Tibial nerve (tissue), 4 donors: ENCODE measurements around the gene PDCD4. TPM values are rescaled to one million over a fixed set of nuclear protein-coding genes. Genes with fewer than 3 reads are reported as not detected.
"Not testable (repeated sequence)": the region's sequence is repeated elsewhere in the genome, so short reads cannot be mapped to it uniquely, and the experiment has no call there.

Experiments
- DNase-seq, 2 donors: peaks; one replicate each; pipeline ENCODE4 v3.0.0-alpha.2; 2019; ENCODE audit warnings: low spot score in 2 of 2
- H3K27ac ChIP-seq, 4 donors: fragments of 200-600 bp; sonication (generic) in 3 of 4; one replicate each; pipeline ENCODE4 v1.5.1; 2017 to 2019; ENCODE audit warnings: mild to moderate bottlenecking in 1 of 4
- H3K27me3 ChIP-seq, 2 donors: fragments of 200-600 bp; sonication (generic) in 1 of 2; one replicate each; pipeline versions ENCODE4 v1.5.1 to v1.6.0; 2017 to 2019
- H3K36me3 ChIP-seq, 3 donors: fragments of 200-600 bp; sonication (generic); one replicate each; pipeline ENCODE4 v1.5.1; 2018 to 2019
- H3K4me1 ChIP-seq, 4 donors: fragments of 200-600 bp; sonication (generic) in 3 of 4; one replicate each; pipeline ENCODE4 v1.5.1; 2017 to 2019
- H3K4me3 ChIP-seq, 4 donors: fragments of 200-600 bp; sonication (generic) in 3 of 4; one replicate each; pipeline ENCODE4 v1.5.1; 2017 to 2019; ENCODE audit warnings: mild to moderate bottlenecking in 1 of 4, moderate library complexity in 1 of 4
- H3K9me3 ChIP-seq, 4 donors: fragments of 200-600 bp; sonication (generic) in 3 of 4; one replicate each; pipeline ENCODE4 v1.5.1; 2017 to 2019
- EP300 ChIP-seq, 2 donors: sonication (generic); formaldehyde crosslinking; IDR thresholded peaks; one replicate each; pipeline ENCODE4 v1.6.1; 2017; ENCODE audit warnings: antibody characterized with exemption in 2 of 2, mild to moderate bottlenecking in 1 of 2
- POLR2A ChIP-seq, 2 donors: fragments of 450-650 bp; IDR thresholded peaks; one replicate each; pipeline ENCODE4 v1.6.1; 2017; ENCODE audit warnings: antibody characterized with exemption in 2 of 2, mild to moderate bottlenecking in 2 of 2, moderate library complexity in 2 of 2
- WGBS, 2 donors: methylation state at CpG; one replicate each; pipeline ENCODE4 v1.1.5; 2018; 5-methylcytosine and 5-hydroxymethylcytosine counted together
- total RNA-seq, 4 donors: library from RNA; depleted of rRNA; stranded (reverse); fragments of >200 nt; gene quantifications; one replicate each; pipeline ENCODE4 v1.1.0, GENCODE V29; 2016
- TF ChIP-seq, protein P1 (sequence below), 5 experiments: fragments of 200-600 bp in 3 of 5; fragments of 450-650 bp in 2 of 5; sonication (generic) in 3 of 5; IDR thresholded peaks; one replicate each; pipeline ENCODE4 v1.5.1; 2016 to 2019; ENCODE audit warnings: antibody characterized with exemption in 5 of 5, mild to moderate bottlenecking in 3 of 5, moderate library complexity in 2 of 5

The PDCD4 gene
- total RNA-seq, 4 donors from 2014 or later: 68.6 to 109 (median 82.7) TPM

DNA sequence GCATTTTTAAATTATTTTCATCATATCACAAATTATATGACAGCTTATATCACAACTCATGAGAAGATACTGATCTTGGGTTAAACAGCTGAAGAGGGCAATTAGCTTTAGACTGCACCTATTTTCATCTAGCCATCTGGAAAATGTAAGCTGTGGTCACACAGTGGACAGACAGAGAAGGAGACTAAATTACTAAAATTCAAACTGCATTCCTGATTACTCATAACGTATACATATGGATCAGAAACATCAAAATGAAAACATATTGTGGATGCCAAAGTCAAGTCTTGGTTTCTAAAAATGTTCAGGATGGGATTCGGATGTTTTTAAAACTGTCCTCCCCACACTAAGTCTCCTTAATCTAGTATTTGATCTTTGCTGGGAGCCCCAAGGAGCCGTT is 40.6 kb downstream of the PDCD4 start:
- Histone ChIP-seq H3K9me3 (no peaks in the 10 kb centered on the region), H3K36me3 (peaks cover 0 to 4% (median 0%) of the 10 kb centered on the region in 3 donors), H3K27me3 (no peaks in the 10 kb centered on the region), H3K4me3 (no peak overlapping the region), H3K4me1 (peaks cover 0 to 2% (median under 1%) of the 10 kb centered on the region in 4 donors), H3K27ac (no peak overlapping the region)
- 76 to 82% methylated on average over 3 of the region's 3 CpGs for WGBS, 2 donors
- no peak for DNase-seq
- TF ChIP-seq EP300 (IDR thresholded peaks at IDR 0.05) (no peak), POLR2A (IDR thresholded peaks at IDR 0.05) (no peak)
- TF ChIP-seq, protein P1, sequence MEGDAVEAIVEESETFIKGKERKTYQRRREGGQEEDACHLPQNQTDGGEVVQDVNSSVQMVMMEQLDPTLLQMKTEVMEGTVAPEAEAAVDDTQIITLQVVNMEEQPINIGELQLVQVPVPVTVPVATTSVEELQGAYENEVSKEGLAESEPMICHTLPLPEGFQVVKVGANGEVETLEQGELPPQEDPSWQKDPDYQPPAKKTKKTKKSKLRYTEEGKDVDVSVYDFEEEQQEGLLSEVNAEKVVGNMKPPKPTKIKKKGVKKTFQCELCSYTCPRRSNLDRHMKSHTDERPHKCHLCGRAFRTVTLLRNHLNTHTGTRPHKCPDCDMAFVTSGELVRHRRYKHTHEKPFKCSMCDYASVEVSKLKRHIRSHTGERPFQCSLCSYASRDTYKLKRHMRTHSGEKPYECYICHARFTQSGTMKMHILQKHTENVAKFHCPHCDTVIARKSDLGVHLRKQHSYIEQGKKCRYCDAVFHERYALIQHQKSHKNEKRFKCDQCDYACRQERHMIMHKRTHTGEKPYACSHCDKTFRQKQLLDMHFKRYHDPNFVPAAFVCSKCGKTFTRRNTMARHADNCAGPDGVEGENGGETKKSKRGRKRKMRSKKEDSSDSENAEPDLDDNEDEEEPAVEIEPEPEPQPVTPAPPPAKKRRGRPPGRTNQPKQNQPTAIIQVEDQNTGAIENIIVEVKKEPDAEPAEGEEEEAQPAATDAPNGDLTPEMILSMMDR (IDR thresholded peaks at IDR 0.05): no peak

GRCh38 chr10:110914431-110914830 is 42.7 kb downstream of the PDCD4 start:
- H3K27ac ChIP-seq: no peak overlapping the region
- no peaks in the 10 kb centered on the region for H3K9me3 ChIP-seq
- H3K4me3 ChIP-seq: no peak overlapping the region
- H3K4me1 ChIP-seq: peaks cover 4 to 10% (median 8%) of the 10 kb centered on the region in 4 donors
- TF ChIP-seq, protein P1 (IDR thresholded peaks at IDR 0.05): no peak
- TF ChIP-seq EP300 (IDR thresholded peaks at IDR 0.05) (no peak), POLR2A (IDR thresholded peaks at IDR 0.05) (no peak)
- DNase-seq: no peak
- 58 to 72% methylated on average over 2 of the region's 2 CpGs for WGBS, 2 donors
- H3K36me3 ChIP-seq: peaks cover 0 to 4% (median 0%) of the 10 kb centered on the region in 3 donors
- H3K27me3 ChIP-seq: no peaks in the 10 kb centered on the region

GRCh38 chr10:110915035-110915434 is 43.3 kb downstream of the PDCD4 start:
- peaks cover 4 to 10% (median 8%) of the 10 kb centered on the region in 4 donors for H3K4me1 ChIP-seq
- 95 to 96% methylated on average over 6 of the region's 6 CpGs for WGBS, 2 donors
- peaks cover 0 to 2% (median 0%) of the 10 kb centered on the region in 3 donors for H3K36me3 ChIP-seq
- H3K27ac ChIP-seq: no peak overlapping the region
- no peak for DNase-seq
- TF ChIP-seq POLR2A (IDR thresholded peaks at IDR 0.05) (no peak), EP300 (IDR thresholded peaks at IDR 0.05) (no peak)
- TF ChIP-seq, protein P1 (IDR thresholded peaks at IDR 0.05): no peak
- H3K9me3 ChIP-seq: no peaks in the 10 kb centered on the region
- no peak overlapping the region for H3K4me3 ChIP-seq
- no peaks in the 10 kb centered on the region for H3K27me3 ChIP-seq

- not testable (repeated sequence) for H3K4me3 ChIP-seq, H3K27ac ChIP-seq, DNase-seq, H3K27me3 ChIP-seq, H3K36me3 ChIP-seq, H3K9me3 ChIP-seq
- 93 to 95% methylated on average over 4 of the region's 4 CpGs for WGBS, 2 donors
- peaks cover 4 to 11% (median 8%) of the 10 kb centered on the region in 4 donors for H3K4me1 ChIP-seq
These were observed 43.9 kb downstream of the PDCD4 start for GRCh38 chr10:110915600-110915999.

DNA sequence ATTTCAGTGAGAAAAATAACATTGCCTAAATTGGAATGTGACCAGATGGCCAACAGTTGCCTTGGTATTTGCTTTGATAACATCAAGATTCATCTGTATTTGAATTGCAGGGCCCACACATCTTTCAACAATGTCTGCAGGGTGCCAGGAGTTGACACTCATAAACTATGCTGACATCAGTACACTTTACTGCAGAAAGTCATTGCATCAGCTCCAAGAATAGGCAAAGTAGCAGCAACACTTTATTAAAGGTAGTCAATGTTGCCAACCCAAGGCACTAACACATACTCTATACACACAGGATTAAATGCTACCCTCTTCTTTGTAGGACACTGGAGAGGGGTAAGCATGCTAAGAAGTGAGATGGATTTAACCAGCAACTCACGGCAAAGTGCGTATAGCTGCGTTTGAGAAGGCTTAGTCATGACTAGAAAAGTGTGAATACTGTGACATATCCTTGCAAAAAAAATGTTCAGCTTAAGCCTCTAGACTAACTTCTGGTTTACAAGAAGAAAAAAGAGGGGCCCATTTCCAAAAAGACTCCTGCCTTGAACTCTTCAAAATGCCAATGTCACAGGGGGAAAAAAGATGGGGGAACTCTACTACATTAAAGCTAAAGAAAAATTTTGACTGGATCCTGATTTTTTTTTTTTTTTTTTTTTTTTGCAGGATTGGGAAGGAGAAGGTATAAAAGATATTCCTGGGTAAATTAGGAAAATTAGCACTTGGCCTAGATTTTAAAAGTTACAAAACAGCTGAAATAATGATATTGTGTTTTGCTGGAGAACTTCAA is 45.0 kb downstream of the PDCD4 start:
- no peaks in the 10 kb centered on the region for H3K27me3 ChIP-seq
- WGBS, 2 donors: 91 to 95% methylated on average over 3 of the region's 3 CpGs
- TF ChIP-seq, protein P1 (IDR thresholded peaks at IDR 0.05): no peak
- TF ChIP-seq POLR2A (IDR thresholded peaks at IDR 0.05) (no peak), EP300 (IDR thresholded peaks at IDR 0.05) (no peak)
- no peaks in the 10 kb centered on the region for H3K36me3 ChIP-seq
- H3K9me3 ChIP-seq: no peaks in the 10 kb centered on the region
- no peak for DNase-seq
- H3K4me3 ChIP-seq: no peak overlapping the region
- H3K27ac ChIP-seq: no peak overlapping the region
- peaks cover 5 to 23% (median 14%) of the 10 kb centered on the region in 4 donors for H3K4me1 ChIP-seq
